WI38 (cell line): ENCODE data around the gene DIP2C.

ENCODE experiments used
- H3K4me3 ChIP-seq: 2 replicates; pipeline ENCODE4 v1.5.1; 2011; ENCODE audit warnings: low read depth, mild to moderate bottlenecking, control low read depth, low read length
- TF ChIP-seq, protein P1 (sequence below): IDR thresholded peaks from 2 replicates; pipeline ENCODE4 v1.5.1; 2012; ENCODE audit warnings: low read depth, mild to moderate bottlenecking, control low read depth, low read length

Gene DIP2C

DNA sequence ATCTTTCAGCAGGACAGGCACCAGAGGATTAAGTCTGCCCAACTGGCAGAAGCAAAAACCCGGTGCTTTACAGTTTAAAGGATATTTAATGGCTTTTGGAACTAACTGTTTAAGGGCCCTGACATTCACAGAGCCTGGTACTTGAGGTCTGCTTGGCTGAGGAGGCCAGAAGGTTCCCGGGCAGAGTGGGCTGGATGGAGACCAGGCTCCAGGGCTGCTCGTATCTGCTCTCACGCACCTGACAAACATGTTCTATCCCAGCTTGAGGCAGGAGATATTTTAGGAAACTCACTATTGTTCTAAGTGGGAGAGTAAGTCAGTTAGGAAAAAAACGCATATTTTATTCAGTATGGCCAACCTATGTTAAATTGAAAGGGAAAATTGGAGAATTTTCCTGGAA is 410.8 kb downstream of the DIP2C start:
- TF ChIP-seq, protein P1, sequence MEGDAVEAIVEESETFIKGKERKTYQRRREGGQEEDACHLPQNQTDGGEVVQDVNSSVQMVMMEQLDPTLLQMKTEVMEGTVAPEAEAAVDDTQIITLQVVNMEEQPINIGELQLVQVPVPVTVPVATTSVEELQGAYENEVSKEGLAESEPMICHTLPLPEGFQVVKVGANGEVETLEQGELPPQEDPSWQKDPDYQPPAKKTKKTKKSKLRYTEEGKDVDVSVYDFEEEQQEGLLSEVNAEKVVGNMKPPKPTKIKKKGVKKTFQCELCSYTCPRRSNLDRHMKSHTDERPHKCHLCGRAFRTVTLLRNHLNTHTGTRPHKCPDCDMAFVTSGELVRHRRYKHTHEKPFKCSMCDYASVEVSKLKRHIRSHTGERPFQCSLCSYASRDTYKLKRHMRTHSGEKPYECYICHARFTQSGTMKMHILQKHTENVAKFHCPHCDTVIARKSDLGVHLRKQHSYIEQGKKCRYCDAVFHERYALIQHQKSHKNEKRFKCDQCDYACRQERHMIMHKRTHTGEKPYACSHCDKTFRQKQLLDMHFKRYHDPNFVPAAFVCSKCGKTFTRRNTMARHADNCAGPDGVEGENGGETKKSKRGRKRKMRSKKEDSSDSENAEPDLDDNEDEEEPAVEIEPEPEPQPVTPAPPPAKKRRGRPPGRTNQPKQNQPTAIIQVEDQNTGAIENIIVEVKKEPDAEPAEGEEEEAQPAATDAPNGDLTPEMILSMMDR: no peak

GRCh38 chr10:277963-278362 is 411.5 kb downstream of the DIP2C start:
- TF ChIP-seq, protein P1: no peak
- H3K4me3 ChIP-seq: no peak overlapping the region

More for the DNA sequence above, 410.8 kb downstream of the DIP2C start:
- no peak overlapping the region for H3K4me3 ChIP-seq

DNA sequence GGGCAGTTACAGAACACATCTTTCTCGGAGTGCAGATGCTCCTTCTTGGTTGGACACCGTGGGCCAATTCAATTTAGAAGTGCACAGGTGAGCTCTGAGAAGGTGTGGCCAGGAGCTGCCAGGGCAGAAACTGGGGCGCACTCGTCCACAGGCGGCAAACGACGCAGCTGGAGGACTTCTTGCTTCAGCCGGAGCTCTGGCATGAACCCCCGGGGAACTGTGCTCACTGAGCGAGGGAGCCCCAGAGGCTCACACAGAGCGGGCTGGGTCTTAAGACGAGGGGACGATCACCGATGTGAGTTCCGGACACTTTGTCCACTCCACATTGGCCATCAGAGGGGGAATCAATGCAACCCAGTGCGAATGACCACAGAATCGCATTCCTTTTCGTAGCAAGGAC is 413.8 kb downstream of the DIP2C start:
- TF ChIP-seq, protein P1: no peak
- no peak overlapping the region for H3K4me3 ChIP-seq

- H3K4me3 ChIP-seq: no peak overlapping the region
- TF ChIP-seq, protein P1: no peak
These were observed 414.6 kb downstream of the DIP2C start for GRCh38 chr10:274866-275265.

GRCh38 chr10:273088-273487 is 416.4 kb downstream of the DIP2C start:
- TF ChIP-seq, protein P1: no peak

GRCh38 chr10:271722-272121 is 417.7 kb downstream of the DIP2C start:
- H3K4me3 ChIP-seq: no peak overlapping the region
- TF ChIP-seq, protein P1: no peak

More at GRCh38 chr10:273088-273487, 416.4 kb downstream of the DIP2C start:
- H3K4me3 ChIP-seq: no peak overlapping the region

GRCh38 chr10:271201-271600 is 418.3 kb downstream of the DIP2C start:
- H3K4me3 ChIP-seq: no peak overlapping the region
- TF ChIP-seq, protein P1: no peak
